Trophoblast cell (in vitro differentiated cells and primary cell): ENCODE data around the gene PIAS4.

Experiments used
- DNase-seq, 2 donors: peaks; one replicate each; pipeline ENCODE4 v3.0.0-alpha.2; 2016
- H2AFZ ChIP-seq: 2 replicates; pipeline ENCODE4 v1.6.1; 2013; ENCODE audit warnings: low read length, moderate library complexity, mild to moderate bottlenecking; ENCODE audit not compliant: insufficient read depth, poor library complexity
- H2AK5ac ChIP-seq: 2 replicates; pipeline ENCODE4 v1.6.1; 2013; ENCODE audit warnings: mild to moderate bottlenecking, low read length
- H2BK120ac ChIP-seq: 2 replicates; pipeline ENCODE4 v1.6.1; 2013; ENCODE audit warnings: low read length, mild to moderate bottlenecking, moderate library complexity; ENCODE audit not compliant: insufficient read depth, poor library complexity
- H2BK12ac ChIP-seq: 2 replicates; pipeline ENCODE4 v1.6.1; 2013; ENCODE audit warnings: mild to moderate bottlenecking, low read length, moderate library complexity
- H2BK5ac ChIP-seq: 2 replicates; pipeline ENCODE4 v1.6.1; 2013; ENCODE audit warnings: low read length, low read depth, moderate library complexity, mild to moderate bottlenecking; ENCODE audit not compliant: poor library complexity
- H3K14ac ChIP-seq: 2 replicates; pipeline ENCODE4 v1.6.1; 2013; ENCODE audit warnings: mild to moderate bottlenecking, low read length
- H3K18ac ChIP-seq: 2 replicates; pipeline ENCODE4 v1.6.1; 2013; ENCODE audit warnings: mild to moderate bottlenecking, low read length
- H3K23ac ChIP-seq: 2 replicates; pipeline ENCODE4 v1.6.1; 2013; ENCODE audit warnings: low read length
- H3K27ac ChIP-seq: 2 replicates; pipeline ENCODE4 v1.5.1; 2013; ENCODE audit warnings: low read depth, mild to moderate bottlenecking, inconsistent platforms, low read length, moderate library complexity
- H3K27me3 ChIP-seq: 2 replicates; pipeline ENCODE4 v1.6.1; 2013; ENCODE audit warnings: inconsistent platforms, mild to moderate bottlenecking, low read length, moderate library complexity; ENCODE audit not compliant: insufficient read depth
- H3K36me3 ChIP-seq, 2 experiments: 1 replicate in 1 of 2; 2 replicates in 1 of 2; pipeline ENCODE4 v1.6.1; 2013; ENCODE audit warnings: low read length in 2 of 2, mild to moderate bottlenecking in 2 of 2, moderate library complexity in 1 of 2; ENCODE audit not compliant: insufficient read depth in 2 of 2, control insufficient read depth in 1 of 2
- H3K4ac ChIP-seq: 2 replicates; pipeline ENCODE4 v1.6.1; 2013; ENCODE audit warnings: low read depth, mild to moderate bottlenecking, low read length, moderate library complexity
- H3K4me1 ChIP-seq, 2 experiments: 1 replicate in 1 of 2; 2 replicates in 1 of 2; pipeline ENCODE4 v1.6.1; 2013; ENCODE audit warnings: low read length in 2 of 2, mild to moderate bottlenecking in 2 of 2, moderate library complexity in 1 of 2; ENCODE audit not compliant: insufficient read depth in 2 of 2, control insufficient read depth in 1 of 2
- H3K4me2 ChIP-seq: 2 replicates; pipeline ENCODE4 v1.6.1; 2013; ENCODE audit warnings: inconsistent platforms, mild to moderate bottlenecking, low read length, moderate library complexity
- H3K4me3 ChIP-seq: 2 replicates; pipeline ENCODE4 v1.5.1; 2013; ENCODE audit warnings: mild to moderate bottlenecking, low read depth, low read length, inconsistent platforms
- H3K79me1 ChIP-seq: one replicate; pipeline ENCODE4 v1.6.1; 2013; ENCODE audit warnings: low read length
- H3K79me2 ChIP-seq: 2 replicates; pipeline ENCODE4 v1.6.1; 2013; ENCODE audit warnings: low read length, mild to moderate bottlenecking; ENCODE audit not compliant: control insufficient read depth, insufficient read depth, poor library complexity
- H3K9ac ChIP-seq: 2 replicates; pipeline ENCODE4 v1.6.1; 2013; ENCODE audit warnings: mild to moderate bottlenecking, low read length
- H3K9me3 ChIP-seq: 2 replicates; pipeline ENCODE4 v1.6.1; 2013; ENCODE audit warnings: low read depth, mild to moderate bottlenecking, control low read depth, inconsistent platforms, low read length; ENCODE audit not compliant: insufficient read depth
- H4K12ac ChIP-seq: 2 replicates; pipeline ENCODE4 v1.6.1; 2013; ENCODE audit warnings: low read depth, mild to moderate bottlenecking, low read length, moderate library complexity
- H4K8ac ChIP-seq: 2 replicates; pipeline ENCODE4 v1.6.1; 2013; ENCODE audit warnings: low read depth, mild to moderate bottlenecking, low read length, moderate library complexity
- H4K91ac ChIP-seq: one replicate; pipeline ENCODE4 v1.6.1; 2013; ENCODE audit warnings: low read depth, mild to moderate bottlenecking, low read length, moderate library complexity
- WGBS: extraction: QIAGEN DNeasy Blood & Tissue Kit; methylation state at CpG from one replicate; pipeline ENCODE4 v1.1.7; 2013; ENCODE audit warnings: missing lambda C conversion rate; ENCODE audit not compliant: insufficient read length, insufficient coverage; ENCODE audit errors: extremely low coverage; 5-methylcytosine and 5-hydroxymethylcytosine counted together

PIAS4 gene

DNA sequence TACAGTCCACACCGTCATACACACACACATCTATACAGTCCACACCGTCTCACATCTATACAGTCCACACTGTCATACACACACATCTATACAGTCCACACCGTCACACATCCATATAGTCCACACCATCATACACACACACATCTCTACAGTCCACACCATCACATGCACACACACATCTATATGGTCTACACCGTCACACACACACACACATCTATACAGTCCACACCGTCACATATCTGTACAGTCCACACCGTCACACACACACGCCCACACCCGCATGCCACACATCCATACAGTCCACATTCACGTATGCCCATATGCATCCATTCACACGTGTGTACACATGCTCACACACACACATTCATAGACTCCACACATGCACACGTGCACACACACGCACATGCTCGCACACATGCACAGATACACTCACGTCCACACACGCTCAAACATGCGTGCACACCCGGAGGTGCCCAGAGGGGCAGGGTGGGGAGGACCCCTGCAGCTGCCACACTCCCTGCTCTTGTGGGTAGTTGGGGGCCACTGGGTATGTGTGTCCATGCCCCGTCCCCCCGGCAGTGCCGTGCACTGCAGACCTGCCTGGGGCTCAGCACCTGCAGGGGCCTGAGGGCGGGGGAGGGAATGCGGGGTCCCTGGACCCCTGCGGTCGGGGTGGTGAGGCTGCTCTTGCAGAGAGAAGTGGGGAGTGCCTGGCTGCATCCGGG is 29.2 kb downstream of the PIAS4 start:
- peaks cover 59 to 65% of the 10 kb centered on the region in 2 experiments for H3K36me3 ChIP-seq
- no peaks in the 10 kb centered on the region for H3K79me2 ChIP-seq
- peak overlapping the region; percentile 28 for H3K23ac ChIP-seq
- no peak overlapping the region for H3K9ac ChIP-seq
- no peak overlapping the region for H2BK120ac ChIP-seq
- H2BK12ac ChIP-seq, result no peak overlapping the region
- H4K12ac ChIP-seq, result no peak overlapping the region
- DNase-seq, result no peak
- WGBS, result no CpG with 5 or more reads among the region's 25 CpGs
- no peak overlapping the region for H4K91ac ChIP-seq
- no peak overlapping the region for H3K4me3 ChIP-seq
- no peak overlapping the region for H2BK5ac ChIP-seq
- H3K14ac ChIP-seq, result no peak overlapping the region
- no peaks in the 10 kb centered on the region for H3K79me1 ChIP-seq
- H3K4me1 ChIP-seq, result no peaks in the 10 kb centered on the region
- H2AFZ ChIP-seq, result no peak overlapping the region
- H3K27ac ChIP-seq, result no peak overlapping the region
- H3K9me3 ChIP-seq, result peaks cover 11% of the 10 kb centered on the region
- H4K8ac ChIP-seq, result no peak overlapping the region
- H3K4me2 ChIP-seq, result no peak overlapping the region
- H2AK5ac ChIP-seq, result no peak overlapping the region
- no peak overlapping the region for H3K18ac ChIP-seq
- no peak overlapping the region for H3K4ac ChIP-seq
- no peaks in the 10 kb centered on the region for H3K27me3 ChIP-seq

GRCh38 chr19:4037301-4037949 is 29.9 kb downstream of the PIAS4 start:
- no CpG with 5 or more reads among the region's 54 CpGs for WGBS
- no peaks in the 10 kb centered on the region for H3K79me2 ChIP-seq
- DNase-seq, result no peak

DNA sequence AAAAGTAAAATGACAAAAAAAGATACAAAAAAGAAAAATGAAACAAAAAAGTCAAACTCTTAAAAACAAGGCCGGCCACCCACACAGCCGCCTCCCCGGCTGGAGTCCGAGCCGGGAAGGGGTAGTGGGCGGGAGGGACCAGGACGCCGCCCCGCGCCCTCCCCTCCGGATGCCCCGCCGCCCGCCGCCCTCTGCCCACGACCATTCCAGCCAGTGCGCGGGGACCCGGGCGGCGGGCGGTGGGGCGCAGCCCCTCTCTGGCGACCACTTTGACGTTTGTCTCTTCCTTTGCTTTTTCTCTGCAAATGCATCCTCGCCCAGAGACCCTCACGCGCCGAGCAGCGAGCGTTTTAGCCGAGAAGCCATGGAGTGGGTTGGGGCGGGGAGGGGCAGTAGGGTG is 30.5 kb downstream of the PIAS4 start:
- Histone ChIP-seq H3K23ac (no peak overlapping the region), H2BK12ac (no peak overlapping the region), H3K9me3 (peaks cover 10% of the 10 kb centered on the region), H2AK5ac (no peak overlapping the region), H2AFZ (no peak overlapping the region), H2BK5ac (no peak overlapping the region), H4K91ac (no peak overlapping the region), H4K12ac (no peak overlapping the region), H3K79me2 (no peaks in the 10 kb centered on the region), H2BK120ac (no peak overlapping the region), H3K27ac (no peak overlapping the region), H3K4me2 (no peak overlapping the region), H3K79me1 (no peaks in the 10 kb centered on the region), H3K4me1 (peaks cover 0 to 3% of the 10 kb centered on the region in 2 experiments), H3K4ac (no peak overlapping the region), H3K14ac (no peak overlapping the region), H3K9ac (no peak overlapping the region), H3K4me3 (no peak overlapping the region), H3K18ac (no peak overlapping the region), H3K27me3 (no peaks in the 10 kb centered on the region), H3K36me3 (peaks cover 54 to 59% of the 10 kb centered on the region in 2 experiments), H4K8ac (no peak overlapping the region)
- WGBS, result no CpG with 5 or more reads among the region's 33 CpGs
- no peak for DNase-seq

More at GRCh38 chr19:4037301-4037949, 29.9 kb downstream of the PIAS4 start:
- H3K23ac ChIP-seq, result no peak overlapping the region
- H3K4me3 ChIP-seq, result no peak overlapping the region
- no peak overlapping the region for H3K4me2 ChIP-seq
- H3K14ac ChIP-seq, result no peak overlapping the region
- H4K91ac ChIP-seq, result no peak overlapping the region
- no peaks in the 10 kb centered on the region for H3K4me1 ChIP-seq
- H3K79me1 ChIP-seq, result no peaks in the 10 kb centered on the region
- H3K27ac ChIP-seq, result no peak overlapping the region
- H4K12ac ChIP-seq, result no peak overlapping the region
- no peak overlapping the region for H3K18ac ChIP-seq
- no peak overlapping the region for H3K9ac ChIP-seq
- H2AFZ ChIP-seq, result no peak overlapping the region
- peaks cover 58 to 64% of the 10 kb centered on the region in 2 experiments for H3K36me3 ChIP-seq
- H3K9me3 ChIP-seq, result peaks cover 10% of the 10 kb centered on the region
- H4K8ac ChIP-seq, result no peak overlapping the region
- H2BK5ac ChIP-seq, result no peak overlapping the region
- no peak overlapping the region for H2BK12ac ChIP-seq
- H2AK5ac ChIP-seq, result no peak overlapping the region
- no peak overlapping the region for H2BK120ac ChIP-seq
- no peaks in the 10 kb centered on the region for H3K27me3 ChIP-seq
- H3K4ac ChIP-seq, result no peak overlapping the region

- H3K79me1 ChIP-seq, result no peaks in the 10 kb centered on the region
- no peak overlapping the region for H4K91ac ChIP-seq
- no peak overlapping the region for H3K14ac ChIP-seq
- H4K12ac ChIP-seq, result no peak overlapping the region
- no peaks in the 10 kb centered on the region for H3K79me2 ChIP-seq
- H2AK5ac ChIP-seq, result no peak overlapping the region
- no peak overlapping the region for H3K4me2 ChIP-seq
- H3K9ac ChIP-seq, result no peak overlapping the region
- H3K27ac ChIP-seq, result no peak overlapping the region
- H3K9me3 ChIP-seq, result peaks cover 10% of the 10 kb centered on the region
- peaks cover 46 to 51% of the 10 kb centered on the region in 2 experiments for H3K36me3 ChIP-seq
- H2BK12ac ChIP-seq, result no peak overlapping the region
- no peaks in the 10 kb centered on the region for H3K27me3 ChIP-seq
- no peak overlapping the region for H2BK120ac ChIP-seq
- no peak overlapping the region for H2BK5ac ChIP-seq
- DNase-seq, result no peak
- no peak overlapping the region for H2AFZ ChIP-seq
- H3K4ac ChIP-seq, result no peak overlapping the region
- H3K4me1 ChIP-seq, result peaks cover 0 to 3% of the 10 kb centered on the region in 2 experiments
- H3K4me3 ChIP-seq, result no peak overlapping the region
- WGBS, result no CpG with 5 or more reads among the region's 40 CpGs
- H3K23ac ChIP-seq, result no peak overlapping the region
- H4K8ac ChIP-seq, result no peak overlapping the region
- H3K18ac ChIP-seq, result no peak overlapping the region
These were observed 31.3 kb downstream of the PIAS4 start for GRCh38 chr19:4038661-4039423.
